HG03571 (cell line): ENCODE data around the gene CORO7.

Source experiments
- ATAC-seq: cut with Tn5 transposase; IDR thresholded peaks from one replicate; pipeline ENCODE4 v1.9.1; 2021; ENCODE audit not compliant: unreplicated experiment

The CORO7 gene

DNA sequence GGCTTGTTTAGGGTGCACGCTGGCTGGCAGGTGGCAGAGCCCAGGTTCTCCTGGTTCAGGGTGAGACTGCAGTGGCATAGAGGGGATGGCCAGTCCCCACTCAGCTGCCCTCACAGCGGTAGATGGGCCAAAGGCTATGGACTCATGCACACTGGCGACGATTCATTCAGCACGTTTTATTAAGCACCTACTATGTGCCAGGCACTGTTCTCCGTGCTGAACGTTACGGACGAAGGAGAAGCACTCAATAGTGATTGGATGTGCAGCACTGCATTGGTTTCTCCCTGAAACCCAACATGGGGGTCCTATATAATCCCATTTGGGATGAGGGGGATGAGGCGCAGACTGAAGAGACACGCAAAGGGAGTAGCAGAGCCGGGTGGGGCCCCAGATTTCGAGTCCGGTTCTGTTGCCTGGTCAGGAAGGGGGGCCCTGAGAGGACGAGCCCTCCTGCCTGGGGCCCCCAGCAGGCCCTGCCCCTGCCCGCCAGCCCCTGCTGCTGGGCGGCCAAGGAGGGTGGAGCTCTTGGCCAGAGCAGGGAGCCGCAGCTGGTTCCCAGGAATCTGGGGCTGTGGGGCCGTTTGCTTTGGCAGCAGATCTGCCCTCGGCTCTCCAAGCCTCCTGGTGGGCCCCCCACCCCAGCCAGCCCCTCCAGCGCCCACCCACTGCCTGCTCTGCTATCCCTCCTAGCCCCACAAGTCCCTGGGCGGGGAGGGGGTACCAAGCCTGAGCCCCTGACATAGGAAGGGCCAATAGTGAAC lies 91.7 kb downstream of the CORO7 start:
- no peak for ATAC-seq

DNA sequence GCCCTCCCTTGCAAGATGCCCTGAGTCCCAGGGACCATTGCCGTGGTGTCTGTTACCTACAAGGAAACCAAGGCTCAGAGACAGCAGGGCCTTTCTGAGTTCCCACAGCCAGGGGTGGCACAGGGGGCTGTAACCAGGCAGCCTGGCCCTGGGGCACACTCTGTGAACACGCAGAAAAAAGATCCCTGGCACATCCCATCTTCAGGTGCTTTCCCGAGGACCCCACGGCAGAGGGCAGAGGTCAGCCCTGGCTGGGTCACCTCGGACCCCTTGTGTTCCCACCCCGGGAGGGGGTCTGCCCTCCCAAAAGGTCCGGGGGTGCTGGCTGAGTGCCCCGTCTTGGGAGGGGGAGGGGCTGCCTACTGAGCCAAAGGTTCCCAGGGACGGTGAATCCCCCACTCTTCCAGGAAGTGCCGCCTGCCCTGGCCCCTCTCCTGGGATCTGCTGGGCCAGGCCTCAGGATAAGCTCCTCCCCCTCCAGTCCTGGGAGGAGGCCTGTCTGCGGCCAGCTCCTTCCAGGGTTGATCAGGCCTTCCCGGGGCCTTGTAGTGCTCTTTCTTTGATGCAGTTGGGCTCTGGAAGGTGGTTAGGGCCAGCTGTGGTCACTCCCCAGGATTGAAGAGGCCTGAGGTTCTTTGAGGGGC lies 92.4 kb downstream of the CORO7 start:
- ATAC-seq, result no peak

DNA sequence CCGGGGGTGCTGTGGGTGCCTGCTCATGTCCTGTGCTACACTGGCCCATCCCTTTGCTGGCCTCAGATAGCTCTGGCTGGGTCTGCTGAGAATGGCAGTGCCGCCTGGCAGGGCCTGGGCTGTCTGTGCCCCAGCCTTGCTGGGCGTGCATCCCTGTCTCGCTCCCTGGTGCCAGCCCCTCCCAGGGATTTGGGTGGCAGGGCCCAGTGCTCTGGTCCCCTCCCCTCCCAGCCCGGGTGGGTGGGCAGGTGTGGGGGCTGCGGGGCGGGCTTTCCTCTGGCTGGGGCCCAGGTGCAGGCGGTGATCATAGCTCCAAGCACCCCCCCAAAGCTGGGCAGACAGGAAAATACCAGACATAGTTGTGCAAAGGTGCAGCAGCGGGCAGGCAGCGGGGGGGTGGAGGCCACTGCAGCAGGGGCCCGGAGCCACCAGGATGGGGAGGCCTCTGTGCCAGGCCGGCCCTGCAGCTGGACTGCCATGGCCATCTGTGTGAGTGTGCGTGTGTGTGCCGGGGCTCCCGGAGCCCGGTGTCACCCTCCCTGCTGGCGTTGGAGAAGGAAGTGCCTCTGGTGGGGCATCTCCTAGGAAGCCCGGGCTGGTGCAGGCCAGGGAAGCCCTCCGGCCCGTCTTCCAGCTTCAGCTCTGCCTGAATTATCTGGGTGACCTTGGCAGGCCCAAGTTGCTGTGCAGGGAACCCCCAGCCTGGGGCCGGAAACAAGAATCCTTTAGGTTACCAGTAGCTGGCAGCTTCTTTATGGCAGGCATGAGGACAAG lies 93.1 kb downstream of the CORO7 start:
- no peak for ATAC-seq

DNA sequence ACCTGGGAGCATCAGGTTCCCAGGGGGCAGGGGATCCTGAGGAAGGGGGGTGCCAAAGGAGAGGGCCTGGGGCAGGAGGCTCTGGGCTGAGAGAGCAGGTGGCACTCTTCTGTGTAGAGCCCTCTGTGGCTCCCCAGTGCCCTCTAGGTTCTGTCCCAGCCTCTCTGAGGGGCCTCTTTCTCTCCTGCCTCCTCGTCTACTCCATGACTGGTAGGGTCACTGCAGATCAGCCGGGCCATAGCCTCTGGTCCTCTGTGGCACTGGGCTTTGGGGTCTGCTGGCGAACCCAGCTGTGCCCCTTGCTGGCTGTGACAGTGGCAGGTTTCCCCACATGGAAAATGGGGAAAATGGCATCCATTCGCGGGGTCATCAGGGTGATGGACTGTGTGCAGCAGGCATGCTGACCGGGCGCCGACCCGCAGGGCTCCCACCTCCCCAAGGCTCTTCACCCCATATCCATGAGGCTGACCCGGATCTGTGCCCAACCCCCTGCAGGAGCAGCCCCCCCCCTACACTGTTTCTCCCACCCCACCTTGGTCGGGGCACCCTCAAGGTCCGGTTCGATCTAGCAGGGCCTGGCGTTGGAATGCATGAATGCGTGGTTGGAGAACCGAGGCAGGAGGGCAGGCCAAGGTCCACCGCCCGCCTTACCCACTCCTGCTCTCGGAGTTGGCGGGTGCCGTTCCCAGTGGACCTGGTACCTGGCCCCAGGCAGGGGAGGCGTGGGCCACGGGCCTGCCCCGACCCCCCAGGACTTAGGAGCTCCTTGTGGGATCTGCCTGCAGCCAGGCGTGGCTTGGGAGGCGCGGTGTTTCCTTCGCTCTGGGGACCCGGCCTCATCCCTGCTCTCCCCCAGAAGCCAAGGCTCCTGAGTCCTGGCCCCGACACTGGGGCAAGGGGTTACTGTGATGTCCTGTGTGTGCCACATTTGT lies 94.0 kb downstream of the CORO7 start:
- no peak for ATAC-seq

DNA sequence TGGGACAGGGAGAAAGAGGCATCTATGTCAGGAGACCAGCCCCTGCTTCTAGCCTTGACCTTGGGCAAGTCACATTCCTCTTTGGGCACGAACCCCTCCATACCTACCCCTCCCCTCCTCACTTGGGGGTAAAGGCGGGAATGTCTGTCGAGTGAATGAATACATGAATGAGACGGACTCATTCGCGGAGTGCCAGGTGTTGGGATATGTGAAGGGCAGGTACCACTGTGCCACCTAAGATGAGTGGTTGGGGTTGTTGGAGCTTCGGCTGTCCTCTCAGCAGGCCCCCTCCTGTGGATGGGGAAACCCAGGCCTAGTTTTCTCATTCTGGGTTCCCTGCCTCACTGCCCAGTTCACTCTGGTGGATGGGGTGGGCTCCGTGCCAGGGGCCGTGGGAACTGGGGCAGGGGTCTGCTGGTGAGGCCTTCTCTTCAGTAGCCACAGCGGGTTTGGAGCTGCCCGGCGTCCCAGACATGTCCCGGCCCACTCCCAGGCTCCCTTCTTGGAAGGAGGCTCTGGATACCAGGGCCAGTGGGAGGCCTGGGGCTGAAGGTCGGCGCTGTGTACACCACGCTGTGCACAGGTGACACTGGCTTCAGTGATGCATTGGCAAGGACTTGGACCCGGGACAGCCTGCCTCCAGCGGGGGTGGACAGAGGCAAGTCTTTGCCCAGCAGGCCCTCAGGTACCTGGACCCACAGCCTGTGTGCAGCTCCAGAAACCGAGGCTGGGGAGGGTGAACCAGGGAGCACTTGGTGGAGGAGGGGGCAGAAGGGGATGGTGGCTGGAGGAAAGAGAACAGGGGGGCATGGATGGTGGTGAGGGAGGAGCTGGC lies 94.9 kb downstream of the CORO7 start:
- no peak for ATAC-seq

DNA sequence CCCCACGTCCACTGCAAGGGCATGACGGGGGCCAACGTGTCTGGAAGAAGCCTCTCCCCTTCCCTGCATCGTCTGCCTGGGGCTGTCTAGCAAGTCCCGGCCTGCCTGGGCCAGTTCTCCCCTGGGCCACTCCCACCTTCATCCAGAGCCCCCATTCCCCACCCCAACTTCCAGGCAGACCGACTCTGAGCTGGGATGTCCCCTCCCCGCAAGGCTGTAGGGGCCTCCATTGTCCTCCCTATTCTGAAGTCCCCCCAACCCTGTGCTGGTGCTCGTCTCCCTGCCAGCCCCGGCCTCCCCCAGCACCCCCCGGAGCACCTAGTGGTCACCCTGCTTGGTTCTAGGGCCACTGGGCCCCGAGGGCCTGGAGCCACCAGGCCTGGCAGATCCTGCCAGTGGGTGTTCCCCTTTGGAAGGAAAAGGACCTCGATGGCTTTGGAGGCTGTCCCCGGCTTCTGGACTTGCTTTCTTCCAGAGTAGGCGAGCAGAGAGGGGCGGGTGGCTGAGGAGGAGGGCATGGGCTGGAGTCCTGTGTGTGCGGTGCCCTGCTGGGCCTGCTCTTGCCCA lies 95.7 kb downstream of the CORO7 start:
- ATAC-seq, result no peak

DNA sequence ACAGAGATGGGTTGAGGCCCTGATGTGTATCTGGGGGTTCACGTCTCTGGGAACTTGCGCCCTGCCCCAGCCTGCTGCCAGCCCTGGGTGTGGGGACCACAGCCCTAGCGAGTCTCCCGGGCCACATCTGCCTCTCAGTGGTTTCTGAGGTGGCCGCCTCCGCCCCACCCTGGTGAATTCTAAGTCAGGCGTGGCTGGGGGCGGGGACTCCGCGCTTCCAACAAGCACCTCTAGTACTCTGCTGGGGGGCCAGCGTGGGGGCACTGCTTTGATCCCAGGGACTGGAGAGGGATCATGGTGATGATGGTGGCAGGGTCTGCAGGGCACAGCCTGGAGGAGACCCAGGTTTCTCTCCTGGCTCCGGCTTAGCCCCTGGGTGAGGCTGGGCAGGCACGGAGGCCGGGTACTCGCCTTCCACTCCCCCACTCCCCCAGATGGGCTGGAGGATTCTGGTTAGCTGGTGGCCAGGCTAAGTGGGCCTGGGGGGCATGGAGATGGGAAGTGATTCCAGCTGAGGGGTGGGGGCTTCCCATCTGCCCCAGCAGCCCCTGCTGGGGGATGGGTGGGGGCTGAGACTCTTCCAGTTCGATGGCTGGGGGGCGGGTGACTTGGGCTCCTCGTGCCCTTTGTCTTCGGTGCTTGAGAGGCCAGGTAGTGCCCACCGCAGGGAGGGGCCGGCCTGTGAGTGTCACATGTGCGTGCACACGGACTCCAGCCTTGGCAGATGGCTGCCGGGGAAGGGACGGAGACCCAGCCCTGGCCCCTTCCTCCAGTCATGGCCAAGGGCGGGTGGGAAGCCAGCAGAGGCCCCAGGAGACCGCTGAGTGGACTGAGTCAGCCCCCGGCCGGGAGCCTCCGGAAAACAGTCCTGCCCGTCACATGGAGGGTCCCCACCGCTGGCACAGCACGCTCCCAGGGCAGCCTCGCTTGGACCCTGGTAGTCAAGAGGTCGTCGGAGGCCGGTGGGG lies 96.7 kb downstream of the CORO7 start:
- ATAC-seq, result peak; percentile 34

DNA sequence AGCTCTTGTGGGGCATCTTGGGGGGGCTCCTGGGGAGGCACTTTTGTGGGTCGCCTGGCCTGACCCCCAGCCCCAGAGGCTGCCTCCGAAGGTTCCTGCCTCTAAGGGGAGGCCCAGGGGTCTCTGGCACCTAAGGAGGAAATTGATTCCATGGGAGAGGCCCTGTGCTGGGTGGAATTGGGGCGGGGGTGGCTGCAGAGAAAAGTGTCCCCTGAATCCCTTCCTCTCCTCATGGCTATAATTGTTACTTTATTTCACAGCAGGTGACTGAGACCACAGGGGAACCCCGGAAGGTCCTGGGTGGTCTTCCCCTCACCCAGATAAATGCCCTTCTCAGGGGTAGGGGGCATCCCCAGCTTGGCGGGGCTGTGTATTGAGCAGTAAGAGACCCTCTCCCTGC lies 97.4 kb downstream of the CORO7 start:
- ATAC-seq, result no peak

DNA sequence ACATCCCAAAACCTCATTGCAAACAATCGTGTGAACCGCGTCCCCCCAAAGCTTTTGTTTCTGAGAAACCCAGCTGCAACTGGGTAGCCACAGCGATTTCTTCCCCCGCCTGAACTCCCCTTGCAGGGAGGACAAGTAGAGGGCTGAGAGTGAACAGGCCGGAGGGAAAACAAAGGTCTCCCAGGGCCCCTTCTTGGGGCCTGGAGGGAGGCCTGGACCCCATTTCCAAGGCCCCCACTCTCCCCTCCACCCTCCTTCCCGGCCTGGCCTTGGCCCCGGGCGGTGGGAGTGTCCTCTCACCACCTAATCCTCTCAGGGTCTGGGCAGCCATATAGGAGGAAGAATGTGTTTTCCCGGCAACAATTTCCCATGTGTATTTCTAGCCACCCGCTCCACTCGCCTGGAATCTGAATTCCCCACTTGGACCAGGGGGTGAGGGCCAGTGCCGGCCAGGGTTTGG lies 97.9 kb downstream of the CORO7 start:
- no peak for ATAC-seq

DNA sequence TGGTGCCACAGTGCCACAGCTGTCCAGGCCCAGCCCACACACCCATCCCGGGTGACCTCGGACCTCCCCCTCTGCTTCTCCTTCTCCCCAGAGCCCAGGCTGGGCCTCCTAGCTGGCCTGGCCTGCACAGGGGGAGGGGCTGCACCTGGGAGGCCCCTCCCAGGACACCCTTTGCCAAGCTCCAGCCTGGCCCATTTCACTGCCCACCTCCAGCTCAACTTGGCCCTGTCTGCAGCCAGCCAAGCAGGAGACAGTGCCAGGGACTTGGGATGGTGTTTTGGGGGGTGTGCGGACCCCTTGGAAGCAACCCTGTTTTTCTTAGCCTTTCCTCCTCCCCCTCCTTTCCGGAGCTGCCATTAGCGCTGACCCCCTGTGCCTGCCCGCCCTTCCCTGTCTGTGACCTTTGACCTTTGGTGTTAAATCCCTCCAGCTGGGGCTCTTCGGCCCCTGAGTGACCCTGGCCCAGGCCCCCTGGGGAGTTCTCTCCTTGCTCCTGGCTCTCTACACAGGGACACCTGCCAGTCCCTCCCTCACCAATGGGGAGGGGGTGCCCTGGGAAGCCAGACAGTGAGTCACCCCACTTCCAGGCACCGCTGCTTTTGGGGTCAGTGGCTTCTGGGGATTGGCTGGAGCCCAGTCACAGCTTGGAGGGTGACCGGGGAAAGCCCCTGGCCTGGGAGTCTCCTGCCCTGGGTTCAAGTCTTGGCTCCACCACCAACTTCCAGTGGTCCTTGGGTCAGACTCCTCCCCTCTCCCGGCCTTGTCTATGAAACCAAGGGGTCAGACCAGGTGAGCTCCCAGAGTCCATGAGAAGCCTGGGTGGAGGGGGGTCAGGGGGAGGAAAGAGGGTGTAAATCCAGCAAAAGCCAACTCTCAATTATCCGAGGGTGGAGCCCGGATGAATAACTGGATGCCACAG lies 98.6 kb downstream of the CORO7 start:
- no peak for ATAC-seq

DNA sequence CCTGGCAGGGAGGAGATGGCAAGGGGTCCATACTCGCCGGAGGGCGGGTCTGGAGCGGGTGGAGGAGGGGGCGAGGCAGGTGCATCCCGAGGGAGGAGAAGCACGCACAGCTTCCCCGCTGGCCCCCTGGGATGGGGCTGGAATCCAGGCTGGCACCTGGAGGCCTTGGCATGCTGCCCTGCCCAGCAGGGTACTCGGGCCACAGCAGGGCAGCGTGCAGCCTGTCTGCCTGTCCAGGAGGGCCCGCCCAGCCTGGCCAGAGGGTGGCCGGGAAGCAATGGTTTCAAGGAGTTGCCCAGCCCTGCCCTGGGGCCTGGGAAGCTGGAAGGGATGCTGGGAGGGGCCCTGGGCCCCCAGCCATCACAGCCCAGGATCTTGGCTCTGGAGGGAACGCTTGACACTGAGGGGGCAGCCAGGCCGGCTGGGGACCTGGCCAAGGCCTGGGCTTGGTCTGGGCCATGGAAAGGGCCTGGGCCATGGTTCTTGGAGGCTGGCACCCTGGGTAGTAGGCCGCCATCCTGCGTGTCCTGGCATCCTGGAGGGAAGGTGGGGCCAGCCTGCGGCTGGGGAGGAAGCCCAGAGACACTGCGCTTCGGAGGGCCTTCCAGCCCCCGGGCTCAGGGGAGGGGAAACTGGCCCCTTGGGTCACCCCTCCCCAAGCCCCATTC lies 99.4 kb downstream of the CORO7 start:
- no peak for ATAC-seq

DNA sequence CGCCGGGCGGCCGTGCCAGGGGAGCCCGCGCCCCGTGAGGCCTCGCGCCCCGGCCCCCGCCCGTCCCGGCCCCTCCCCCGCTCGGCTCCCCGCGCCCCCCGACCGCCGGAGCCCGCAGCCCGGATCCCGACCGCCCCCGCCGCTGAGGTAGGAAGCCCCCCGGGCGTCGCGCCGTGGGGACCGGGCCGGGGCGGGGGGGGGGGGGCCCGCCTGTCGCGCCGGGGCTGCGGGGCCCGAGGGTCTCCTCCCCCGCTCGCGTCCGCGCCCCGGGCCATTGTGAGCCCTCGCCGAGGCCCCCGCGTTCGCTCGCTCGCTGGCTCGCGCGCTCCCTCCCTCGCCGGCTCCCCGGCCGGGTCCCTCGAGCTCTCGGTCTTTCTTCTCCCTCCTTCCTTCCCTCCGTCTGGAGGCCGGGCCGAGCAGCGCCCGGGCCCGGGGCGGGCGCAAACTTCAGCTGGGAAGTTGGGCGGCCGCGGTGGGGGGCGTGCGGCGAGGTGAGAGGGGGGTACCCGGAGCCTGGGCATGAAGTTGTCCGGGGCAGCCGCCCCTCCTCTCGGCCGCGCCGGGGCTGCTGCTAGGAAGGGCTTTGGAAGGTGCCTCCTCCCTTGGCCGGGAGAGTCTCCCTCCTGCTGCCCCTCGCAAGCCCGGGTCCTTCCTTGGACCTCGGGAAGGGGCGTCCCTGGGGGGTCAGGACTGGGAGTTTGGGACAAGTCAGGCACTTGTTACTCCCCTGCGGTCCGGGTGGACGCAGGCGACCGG lies 100.1 kb downstream of the CORO7 start:
- no peak for ATAC-seq

DNA sequence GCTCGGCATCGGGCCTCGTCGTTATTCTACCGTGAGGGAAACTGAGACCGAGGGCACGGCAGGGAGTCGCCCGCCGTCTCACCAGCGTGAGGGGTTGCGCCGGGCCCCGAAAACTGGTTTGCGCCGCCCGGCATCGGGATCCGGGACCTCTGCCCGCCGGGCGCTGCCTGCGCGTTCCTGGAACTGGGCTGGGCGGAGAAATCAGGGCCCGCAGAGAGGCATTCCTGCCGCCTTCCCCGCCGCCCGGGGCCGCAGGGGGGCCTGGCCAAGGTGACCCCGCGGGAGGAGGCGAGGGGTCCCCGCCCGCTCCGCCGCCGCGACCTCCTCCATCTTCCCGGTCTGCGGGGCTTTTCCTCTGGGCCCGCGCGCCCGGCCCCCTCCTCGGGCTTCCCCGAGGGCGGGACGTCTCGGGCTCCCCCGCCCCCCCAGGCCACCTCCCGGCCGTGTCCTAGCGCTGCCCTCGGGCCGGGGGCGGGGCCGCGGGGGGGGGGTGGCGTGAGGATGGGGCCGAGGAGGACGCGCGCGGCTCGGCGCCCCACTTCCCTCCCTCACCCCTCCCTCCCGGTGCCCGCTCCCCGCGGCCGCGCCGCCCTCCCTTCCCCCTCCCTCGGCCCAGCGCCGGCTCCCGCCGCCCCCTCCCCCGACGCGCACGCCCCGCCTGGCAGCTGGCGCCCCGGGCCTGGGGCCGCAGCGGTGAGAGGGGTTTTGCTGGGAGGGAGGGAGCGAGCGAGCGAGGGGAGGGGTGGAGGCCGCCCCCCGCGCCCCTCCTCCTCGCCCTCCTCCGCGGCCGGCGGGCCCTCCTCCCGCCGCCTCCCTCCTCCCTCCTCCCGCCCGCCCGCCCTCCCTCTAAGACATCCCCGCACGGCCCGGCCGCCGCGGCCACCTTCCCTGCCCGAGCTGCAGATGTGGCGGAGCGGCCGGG lies 100.9 kb downstream of the CORO7 start, which contains the start of gene GLIS2:
Gene GLIS2 (plus strand): TSS at position 882 of the 922 bp plus-strand sequence. CDS start 16,214 bp downstream, outside the sequence.
- no peak for ATAC-seq

DNA sequence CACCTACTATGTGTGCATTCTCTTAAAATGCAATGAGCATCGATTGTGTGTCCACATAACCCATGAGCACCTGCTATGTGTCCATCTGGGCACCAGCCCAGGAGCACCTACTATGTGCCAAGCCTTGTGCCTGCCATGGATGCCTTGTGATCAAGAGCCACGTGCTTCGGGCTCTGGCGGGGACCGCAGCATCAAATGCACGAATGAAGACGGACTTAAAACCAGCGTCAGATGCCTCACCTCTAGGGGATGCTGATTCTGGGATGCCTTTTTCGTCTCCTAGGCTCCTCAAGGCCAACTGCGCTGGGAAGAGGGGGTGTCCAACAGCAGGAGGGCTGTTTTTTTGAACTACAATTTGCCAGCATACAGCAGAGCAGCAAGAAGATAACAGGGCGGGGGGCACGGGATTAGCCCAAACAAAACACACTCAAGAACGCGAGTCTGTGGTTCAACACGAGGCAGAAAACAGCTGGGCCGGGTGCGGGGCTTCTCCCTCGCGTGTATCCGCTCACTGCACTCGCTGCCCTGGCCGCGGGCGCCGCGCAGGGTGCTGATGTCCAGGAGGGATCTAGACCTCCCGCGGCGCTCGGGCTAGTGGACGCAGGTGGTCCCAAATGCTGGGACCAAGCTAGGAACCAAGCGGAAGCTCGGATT lies 101.7 kb downstream of the CORO7 start:
- ATAC-seq, result no peak
